ENCODE measurements around the gene TNIK.
"Not testable (repeated sequence)": the region's sequence is repeated elsewhere in the genome, so short reads cannot be mapped to it uniquely, and the experiment has no call there.

TNIK gene

DNA sequence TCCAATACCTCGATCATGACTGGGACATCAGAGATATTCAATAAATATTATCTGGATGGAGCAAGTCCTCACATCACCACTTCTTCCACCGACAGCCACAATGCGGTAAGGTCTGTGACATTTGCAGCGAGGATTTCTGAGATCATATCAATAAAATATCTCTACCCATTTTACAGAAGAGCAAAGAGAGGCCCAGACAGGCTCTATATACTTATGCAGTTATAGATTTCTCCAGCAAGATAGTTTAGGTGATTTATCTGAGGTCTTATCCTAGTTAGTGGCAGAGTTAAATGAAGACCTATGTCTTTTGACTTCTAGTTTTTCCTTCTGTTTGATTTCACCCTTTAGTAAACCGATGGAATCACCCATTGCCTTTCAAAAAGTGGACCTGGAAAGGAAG is 81.6 kb downstream of the TNIK start:
- no peaks in the 10 kb centered on the region for H3K27me3 Mint-ChIP-seq
- peaks cover 34 to 40% of the 10 kb centered on the region in 2 donors for H3K4me1 Mint-ChIP-seq (ENCODE audit: low read depth in 2 of 2)
- H3K36me3 Mint-ChIP-seq (ENCODE audit: insufficient read depth): no peaks in the 10 kb centered on the region
- no peak for ATAC-seq (replicated peaks)
- no peak overlapping the region for H3K27ac Mint-ChIP-seq
- DNase-seq: no peak
- H3K4me3 Mint-ChIP-seq: no peak overlapping the region
- no peaks in the 10 kb centered on the region for H3K9me3 Mint-ChIP-seq

DNA sequence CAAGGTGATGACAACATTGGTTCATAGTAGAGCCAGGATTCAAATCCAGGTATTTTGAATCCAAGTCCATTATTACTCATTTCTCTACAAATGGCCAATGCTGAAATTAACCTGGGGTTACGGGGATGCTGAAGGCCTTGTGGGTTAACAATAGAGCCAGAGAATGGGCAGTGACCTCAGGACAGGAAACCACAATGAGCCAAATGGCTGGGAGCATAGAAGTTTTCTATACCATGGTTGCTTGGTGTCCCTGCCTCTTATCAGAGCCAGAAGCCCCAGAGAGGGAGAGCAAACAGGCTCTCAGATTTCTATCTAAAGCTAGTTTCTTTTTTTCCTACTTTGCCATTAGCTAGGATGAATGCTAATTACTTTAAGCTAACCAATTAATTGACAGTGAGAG is 82.3 kb downstream of the TNIK start:
- DNase-seq (no peak), ATAC-seq (replicated peaks) (no peak)
- H3K9me3 Mint-ChIP-seq: no peaks in the 10 kb centered on the region
- H3K4me3 Mint-ChIP-seq: no peak overlapping the region
- no peaks in the 10 kb centered on the region for H3K36me3 Mint-ChIP-seq (ENCODE audit: insufficient read depth)
- H3K27ac Mint-ChIP-seq: no peak overlapping the region
- H3K27me3 Mint-ChIP-seq: no peaks in the 10 kb centered on the region
- peaks cover 32 to 39% of the 10 kb centered on the region in 2 donors for H3K4me1 Mint-ChIP-seq (ENCODE audit: low read depth in 2 of 2)

DNA sequence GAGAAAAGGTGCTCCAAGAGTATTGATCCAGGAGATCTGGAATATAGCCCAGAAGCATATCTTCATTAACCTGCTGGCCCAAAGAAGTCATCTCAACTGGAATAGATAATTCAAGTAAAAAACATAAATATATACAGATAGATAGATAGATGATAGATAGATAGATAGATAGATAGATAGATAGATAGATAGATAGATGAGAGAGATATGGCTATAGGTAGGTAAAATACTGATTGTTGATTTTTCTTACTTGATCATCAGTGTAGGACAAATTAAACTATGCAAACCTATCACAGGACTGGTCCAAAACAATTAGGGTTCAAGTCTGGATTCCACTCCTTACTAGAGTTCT is 83.6 kb downstream of the TNIK start:
- Mint-ChIP-seq H3K4me3 (no peak overlapping the region), H3K27me3 (no peaks in the 10 kb centered on the region), H3K9me3 (no peaks in the 10 kb centered on the region), H3K27ac (peak overlapping the region in 1 of 2 donors; percentile 59), H3K4me1 (ENCODE audit: low read depth in 2 of 2) (peaks cover 37 to 43% of the 10 kb centered on the region in 2 donors), H3K36me3 (ENCODE audit: insufficient read depth) (no peaks in the 10 kb centered on the region)
- ATAC-seq (replicated peaks): no peak
- DNase-seq: no peak

GRCh38 chr3:171375666-171376595 is 84.3 kb downstream of the TNIK start:
- DNase-seq (no peak), ATAC-seq (replicated peaks) (no peak)
- Mint-ChIP-seq H3K4me1 (ENCODE audit: low read depth in 2 of 2) (peaks cover 41 to 49% of the 10 kb centered on the region in 2 donors), H3K27ac (peak overlapping the region; percentile 33 to 59), H3K4me3 (no peak overlapping the region), H3K27me3 (no peaks in the 10 kb centered on the region), H3K36me3 (ENCODE audit: insufficient read depth) (no peaks in the 10 kb centered on the region), H3K9me3 (no peaks in the 10 kb centered on the region)

DNA sequence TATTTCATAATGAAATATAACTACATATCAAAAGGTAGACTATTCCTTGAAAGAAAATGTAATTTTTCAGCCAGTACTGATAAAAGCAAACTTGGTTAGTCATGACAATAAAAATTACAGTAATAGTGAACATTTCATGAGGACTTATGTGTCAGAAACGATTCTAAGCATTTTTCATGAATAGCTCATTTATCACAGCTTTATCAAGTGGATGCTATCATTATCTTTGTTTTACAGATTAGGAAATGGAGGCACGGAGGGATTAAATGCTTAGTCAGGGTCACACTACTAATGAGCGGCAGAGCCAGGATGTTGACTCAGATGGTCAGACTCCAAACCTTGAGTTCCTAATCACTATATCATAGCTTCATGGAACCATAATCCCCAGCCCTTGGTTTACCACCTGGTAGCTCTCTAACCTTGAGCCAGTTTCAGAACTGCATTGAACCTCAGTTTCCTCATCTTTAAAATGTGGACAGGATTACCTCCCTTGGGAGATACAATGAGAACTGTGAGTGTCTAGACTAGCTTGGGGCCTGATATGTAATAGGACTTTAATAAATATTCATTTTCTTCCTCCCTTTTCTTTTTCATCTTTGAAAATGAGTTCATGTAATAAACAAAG is 85.4 kb downstream of the TNIK start:
- H3K4me1 Mint-ChIP-seq (ENCODE audit: low read depth in 2 of 2): peaks cover 47% of the 10 kb centered on the region in 2 donors
- no peaks in the 10 kb centered on the region for H3K27me3 Mint-ChIP-seq
- H3K9me3 Mint-ChIP-seq: no peaks in the 10 kb centered on the region
- no peak overlapping the region for H3K4me3 Mint-ChIP-seq
- no peak overlapping the region for H3K27ac Mint-ChIP-seq
- DNase-seq (no peak), ATAC-seq (replicated peaks) (no peak)
- H3K36me3 Mint-ChIP-seq (ENCODE audit: insufficient read depth): no peaks in the 10 kb centered on the region

DNA sequence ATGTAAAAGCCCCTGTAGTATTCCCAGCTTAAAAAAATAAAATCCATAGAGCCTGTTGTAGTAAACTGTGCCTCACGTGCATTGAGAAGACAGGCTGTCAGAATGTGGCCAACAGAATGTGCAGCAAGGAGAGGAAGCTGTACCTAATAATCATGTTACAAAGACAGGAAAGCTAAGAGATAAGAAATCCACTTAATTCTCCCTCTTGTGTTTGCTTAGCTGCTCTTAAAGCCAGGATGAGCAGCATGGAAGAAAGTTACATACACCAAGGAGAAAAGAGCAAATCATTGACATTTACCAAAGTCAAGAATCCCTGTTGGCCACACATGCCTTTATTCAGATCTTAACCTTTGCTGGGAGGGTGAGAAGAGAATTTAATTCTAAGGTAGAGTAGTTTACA is 85.9 kb downstream of the TNIK start:
- Mint-ChIP-seq H3K4me1 (ENCODE audit: low read depth in 2 of 2) (peaks cover 42 to 48% of the 10 kb centered on the region in 2 donors), H3K27ac (no peak overlapping the region), H3K36me3 (ENCODE audit: insufficient read depth) (peaks cover 2% of the 10 kb centered on the region), H3K9me3 (no peaks in the 10 kb centered on the region), H3K27me3 (no peaks in the 10 kb centered on the region), H3K4me3 (no peak overlapping the region)
- no peak for ATAC-seq (replicated peaks)
- DNase-seq: no peak

- no peak overlapping the region for H3K4me3 Mint-ChIP-seq
- ATAC-seq (replicated peaks) (no peak), DNase-seq (no peak)
- peaks cover 40 to 52% of the 10 kb centered on the region in 2 donors for H3K4me1 Mint-ChIP-seq (ENCODE audit: low read depth in 2 of 2)
- no peaks in the 10 kb centered on the region for H3K9me3 Mint-ChIP-seq
- no peak overlapping the region for H3K27ac Mint-ChIP-seq
- peaks cover 7% of the 10 kb centered on the region for H3K36me3 Mint-ChIP-seq (ENCODE audit: insufficient read depth)
- no peaks in the 10 kb centered on the region for H3K27me3 Mint-ChIP-seq
These were observed 86.5 kb downstream of the TNIK start for GRCh38 chr3:171373711-171374110.

GRCh38 chr3:171372694-171373093 is 87.5 kb downstream of the TNIK start:
- Mint-ChIP-seq H3K36me3 (ENCODE audit: insufficient read depth) (peaks cover 8% of the 10 kb centered on the region), H3K27ac (no peak overlapping the region), H3K4me3 (no peak overlapping the region), H3K9me3 (no peaks in the 10 kb centered on the region), H3K27me3 (no peaks in the 10 kb centered on the region), H3K4me1 (ENCODE audit: low read depth in 2 of 2) (peaks cover 38 to 44% of the 10 kb centered on the region in 2 donors)
- no peak for DNase-seq
- ATAC-seq (replicated peaks): no peak

GRCh38 chr3:171371354-171371753 is 88.9 kb downstream of the TNIK start:
- ATAC-seq (replicated peaks) (no peak), DNase-seq (no peak)
- Mint-ChIP-seq H3K27ac (peak overlapping the region; percentile 37 to 71), H3K27me3 (no peaks in the 10 kb centered on the region), H3K4me1 (ENCODE audit: low read depth in 2 of 2) (peaks cover 28 to 35% of the 10 kb centered on the region in 2 donors), H3K9me3 (no peaks in the 10 kb centered on the region), H3K4me3 (no peak overlapping the region), H3K36me3 (ENCODE audit: insufficient read depth) (peaks cover 10% of the 10 kb centered on the region)

DNA sequence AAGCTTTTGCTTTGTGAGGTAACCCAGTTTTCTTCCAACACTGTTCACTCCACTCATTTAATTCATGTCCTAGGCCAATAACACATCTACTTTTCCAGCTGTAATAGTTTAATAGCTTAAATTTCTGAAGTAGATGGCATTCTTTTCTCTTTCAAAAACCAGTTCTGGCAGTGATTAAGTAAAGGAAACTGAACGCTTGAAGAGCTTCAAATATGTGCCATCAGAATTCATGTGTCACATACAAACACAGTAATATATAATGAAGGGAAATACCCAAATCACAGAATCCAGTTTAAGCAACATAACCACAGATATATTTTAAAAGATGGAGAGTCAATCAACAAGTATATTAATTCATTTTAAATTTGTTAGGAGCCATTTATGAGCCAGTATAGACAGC is 91.0 kb downstream of the TNIK start:
- no peaks in the 10 kb centered on the region for H3K27me3 Mint-ChIP-seq
- H3K4me3 Mint-ChIP-seq: no peak overlapping the region
- H3K9me3 Mint-ChIP-seq: no peaks in the 10 kb centered on the region
- peaks cover 10% of the 10 kb centered on the region for H3K36me3 Mint-ChIP-seq (ENCODE audit: insufficient read depth)
- DNase-seq (no peak), ATAC-seq (replicated peaks) (no peak)
- H3K4me1 Mint-ChIP-seq (ENCODE audit: low read depth in 2 of 2): peaks cover 22 to 48% of the 10 kb centered on the region in 2 donors
- peak overlapping the region in 1 of 2 donors; percentile 71 for H3K27ac Mint-ChIP-seq

- H3K9me3 Mint-ChIP-seq; ATAC-seq (replicated peaks); H3K27me3 Mint-ChIP-seq; H3K4me3 Mint-ChIP-seq; DNase-seq; H3K27ac Mint-ChIP-seq: not testable (repeated sequence)
- Mint-ChIP-seq H3K36me3 (ENCODE audit: insufficient read depth) (peaks cover 10% of the 10 kb centered on the region), H3K4me1 (ENCODE audit: low read depth in 2 of 2) (peaks cover 29 to 59% of the 10 kb centered on the region in 2 donors)
These were observed 93.5 kb downstream of the TNIK start for GRCh38 chr3:171366738-171367137.

- DNase-seq (no peak), ATAC-seq (replicated peaks) (no peak)
- Mint-ChIP-seq H3K4me1 (ENCODE audit: low read depth in 2 of 2) (peaks cover 26 to 58% of the 10 kb centered on the region in 2 donors), H3K36me3 (ENCODE audit: insufficient read depth) (peaks cover 10% of the 10 kb centered on the region), H3K27me3 (no peaks in the 10 kb centered on the region), H3K4me3 (no peak overlapping the region), H3K9me3 (no peaks in the 10 kb centered on the region), H3K27ac (no peak overlapping the region)
These were observed 94.2 kb downstream of the TNIK start for GRCh38 chr3:171366043-171366442.

GRCh38 chr3:171365489-171365888 is 94.7 kb downstream of the TNIK start:
- Mint-ChIP-seq H3K36me3 (ENCODE audit: insufficient read depth) (peaks cover 10% of the 10 kb centered on the region), H3K4me3 (no peak overlapping the region), H3K27me3 (no peaks in the 10 kb centered on the region), H3K27ac (peak overlapping the region in 1 of 2 donors; percentile 46), H3K9me3 (no peaks in the 10 kb centered on the region), H3K4me1 (ENCODE audit: low read depth in 2 of 2) (peaks cover 28 to 58% of the 10 kb centered on the region in 2 donors)
- no peak for ATAC-seq (replicated peaks)
- DNase-seq: no peak

DNA sequence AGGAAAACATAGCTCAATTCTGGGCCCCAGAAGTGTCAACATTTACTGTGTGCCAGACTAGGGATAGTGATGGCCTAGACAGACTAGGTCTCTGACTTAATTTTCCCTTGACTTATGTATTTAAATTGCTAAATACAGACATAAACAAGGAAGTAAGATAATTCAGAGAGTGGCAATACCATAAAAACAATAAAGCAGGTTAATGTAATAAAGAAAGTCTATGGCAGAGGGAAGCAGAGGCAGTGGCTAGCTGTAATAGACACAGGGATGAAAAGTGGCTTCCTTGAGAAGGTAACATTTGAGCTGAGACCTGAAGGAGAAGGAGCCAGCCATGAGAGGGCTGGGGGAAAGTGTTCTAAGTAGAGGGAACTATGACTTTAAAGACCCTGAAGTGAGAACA is 95.7 kb downstream of the TNIK start:
- ATAC-seq (replicated peaks) (no peak), DNase-seq (no peak)
- Mint-ChIP-seq H3K9me3 (no peaks in the 10 kb centered on the region), H3K27ac (peak overlapping the region in 1 of 2 donors; percentile 21), H3K4me3 (no peak overlapping the region), H3K36me3 (ENCODE audit: insufficient read depth) (peaks cover 10% of the 10 kb centered on the region), H3K27me3 (no peaks in the 10 kb centered on the region), H3K4me1 (ENCODE audit: low read depth in 2 of 2) (peaks cover 33 to 51% of the 10 kb centered on the region in 2 donors)

Data from effector memory CD8-positive, alpha-beta T cell (primary cell).